ENCODE results near the gene FAM193B.

The FAM193B gene

DNA sequence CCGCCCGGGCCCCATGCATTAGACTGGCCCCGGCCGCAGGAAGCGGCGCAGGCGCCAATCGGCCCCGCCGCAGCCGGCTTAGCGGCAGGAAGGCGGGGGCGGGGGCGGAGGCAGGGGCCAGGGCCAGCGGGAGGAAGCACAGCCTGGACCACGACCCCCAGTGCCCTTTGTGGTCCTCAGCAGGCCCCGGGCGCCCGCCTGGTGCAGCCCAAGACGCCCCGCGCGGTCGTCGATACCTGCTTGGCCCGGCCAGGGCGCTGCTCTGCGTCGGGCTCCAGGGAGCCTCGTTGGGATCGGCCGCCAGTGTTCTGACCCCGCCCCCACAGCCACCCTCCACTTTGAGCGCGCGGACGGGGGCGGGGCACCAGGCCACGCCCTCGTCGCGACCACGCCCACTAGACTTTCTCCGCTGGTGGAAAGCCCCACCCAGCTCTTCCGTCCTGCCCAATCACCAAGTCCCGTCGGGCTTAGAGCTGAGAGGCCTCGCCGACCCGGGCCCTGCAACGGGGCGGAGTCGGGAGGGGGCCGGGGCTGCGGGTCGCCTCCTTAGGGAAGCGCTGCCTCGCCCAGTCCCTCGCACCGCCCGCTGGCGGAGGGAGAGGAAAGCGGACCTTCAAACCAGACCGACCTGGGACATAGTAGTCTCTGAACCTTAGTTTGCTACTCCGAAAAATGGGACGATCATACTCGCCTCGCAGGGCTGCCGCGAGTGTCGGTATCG is 56.9 kb downstream of the FAM193B start, which contains the start of gene PDLIM7:
TSS of gene PDLIM7 (minus strand) at position 313 of the 721 bp plus-strand sequence. CDS start 1,092 bp downstream, outside the sequence.
- Histone ChIP-seq H3K4me1 (ENCODE audit: insufficient read depth, low read length) (peaks cover 25% of the 10 kb centered on the region), H3K9me3 (ENCODE audit: insufficient read depth, low read depth, low read length) (no peaks in the 10 kb centered on the region), H3K36me3 (ENCODE audit: insufficient read depth, low read length) (peaks cover 29% of the 10 kb centered on the region), H3K9ac (ENCODE audit: low read depth, low read length) (peak within 1 kb of the TSS; percentile 99), H3K4me3 (ENCODE audit: low read length) (peak within 1 kb of the TSS; percentile 79), H3K27me3 (ENCODE audit: insufficient read depth, low read length) (peaks cover 20% of the 10 kb centered on the region), H3K27ac (ENCODE audit: low read depth, low read length) (peak within 1 kb of the TSS; percentile 100)
- under 1% methylated on average over 73 of the region's 73 CpGs for WGBS

DNA sequence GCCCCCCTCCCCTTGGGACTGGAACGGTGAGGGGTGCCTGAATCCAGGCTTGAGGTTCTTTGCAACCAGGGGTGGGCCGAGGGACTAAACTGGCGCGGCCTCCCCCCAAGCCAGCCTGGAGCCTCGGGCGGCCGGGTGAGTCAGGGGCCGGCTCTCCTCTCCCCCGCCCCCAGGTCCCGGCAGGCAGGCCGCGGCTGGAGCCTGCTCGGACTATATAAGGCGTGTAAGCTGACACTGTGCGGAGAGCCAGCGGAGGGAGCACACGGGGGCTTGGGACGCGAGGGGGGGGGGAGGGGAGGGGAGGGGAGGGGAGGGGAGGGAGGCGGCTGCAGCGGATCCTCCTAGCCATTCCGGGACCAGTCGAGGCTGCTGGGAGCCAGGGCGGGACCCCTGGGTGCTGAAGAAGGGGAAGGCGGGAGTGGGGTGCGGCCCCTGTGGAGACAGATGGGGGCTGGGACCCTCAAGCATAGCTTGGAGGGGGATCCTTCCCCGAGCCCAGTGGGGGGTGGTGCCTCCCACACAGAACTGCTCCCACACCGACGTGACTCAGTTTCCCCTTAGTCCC is 57.6 kb downstream of the FAM193B start:
- Histone ChIP-seq H3K4me3 (ENCODE audit: low read length) (peak overlapping the region; percentile 79), H3K27ac (ENCODE audit: low read depth, low read length) (peak overlapping the region; percentile 100), H3K4me1 (ENCODE audit: insufficient read depth, low read length) (peaks cover 25% of the 10 kb centered on the region), H3K27me3 (ENCODE audit: insufficient read depth, low read length) (peaks cover 20% of the 10 kb centered on the region), H3K36me3 (ENCODE audit: insufficient read depth, low read length) (peaks cover 32% of the 10 kb centered on the region), H3K9me3 (ENCODE audit: insufficient read depth, low read depth, low read length) (no peaks in the 10 kb centered on the region), H3K9ac (ENCODE audit: low read depth, low read length) (peak overlapping the region; percentile 99)
- under 1% methylated on average over 25 of the region's 29 CpGs for WGBS

DNA sequence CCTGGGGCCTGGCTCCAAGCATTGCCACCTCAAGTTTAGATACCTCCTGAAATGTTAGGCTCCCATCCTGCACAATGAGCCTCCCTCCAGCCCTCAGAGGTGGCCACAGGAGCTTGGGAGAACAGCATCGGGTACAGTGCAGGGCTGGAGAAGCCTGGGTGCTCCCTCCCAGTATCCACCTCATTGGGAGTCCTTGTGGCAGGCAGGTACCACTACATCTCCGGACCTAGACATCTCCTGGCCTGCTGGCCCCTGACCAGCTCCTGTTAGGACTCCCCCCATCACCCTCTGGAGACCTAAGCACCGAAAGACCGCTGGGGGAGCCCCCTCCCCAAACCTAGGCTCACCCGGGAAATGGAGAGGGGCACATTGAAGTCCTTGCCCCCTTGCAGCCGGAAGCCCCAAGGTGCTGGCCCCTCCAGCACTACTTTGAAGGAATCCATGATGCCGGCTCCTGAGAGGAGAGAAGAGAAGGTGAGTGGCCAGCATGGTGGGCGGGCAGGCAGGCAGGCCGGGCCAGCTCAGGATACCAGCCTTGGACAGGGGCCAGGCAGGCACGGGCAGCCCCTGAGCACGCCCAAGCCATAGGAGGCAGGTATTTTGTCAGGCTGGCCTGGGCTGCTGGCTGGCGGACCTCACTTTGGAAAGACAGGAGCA is 58.2 kb downstream of the FAM193B start:
- Histone ChIP-seq H3K27me3 (ENCODE audit: insufficient read depth, low read length) (peaks cover 20% of the 10 kb centered on the region), H3K27ac (ENCODE audit: low read depth, low read length) (peak overlapping the region; percentile 100), H3K9me3 (ENCODE audit: insufficient read depth, low read depth, low read length) (no peaks in the 10 kb centered on the region), H3K36me3 (ENCODE audit: insufficient read depth, low read length) (peaks cover 32% of the 10 kb centered on the region), H3K4me1 (ENCODE audit: insufficient read depth, low read length) (peaks cover 26% of the 10 kb centered on the region), H3K9ac (ENCODE audit: low read depth, low read length) (peak overlapping the region; percentile 99), H3K4me3 (ENCODE audit: low read length) (peak overlapping the region; percentile 79)
- WGBS, result 11% methylated on average over 12 of the region's 12 CpGs

GRCh38 chr5:177495243-177496060 is 58.9 kb downstream of the FAM193B start:
- Histone ChIP-seq H3K36me3 (ENCODE audit: insufficient read depth, low read length) (peaks cover 40% of the 10 kb centered on the region), H3K27me3 (ENCODE audit: insufficient read depth, low read length) (peaks cover 20% of the 10 kb centered on the region), H3K27ac (ENCODE audit: low read depth, low read length) (peak overlapping the region; percentile 100), H3K9me3 (ENCODE audit: insufficient read depth, low read depth, low read length) (no peaks in the 10 kb centered on the region), H3K9ac (ENCODE audit: low read depth, low read length) (peak overlapping the region; percentile 99), H3K4me3 (ENCODE audit: low read length) (peak overlapping the region; percentile 79), H3K4me1 (ENCODE audit: insufficient read depth, low read length) (peaks cover 30% of the 10 kb centered on the region)
- 52% methylated on average over 14 of the region's 14 CpGs for WGBS

DNA sequence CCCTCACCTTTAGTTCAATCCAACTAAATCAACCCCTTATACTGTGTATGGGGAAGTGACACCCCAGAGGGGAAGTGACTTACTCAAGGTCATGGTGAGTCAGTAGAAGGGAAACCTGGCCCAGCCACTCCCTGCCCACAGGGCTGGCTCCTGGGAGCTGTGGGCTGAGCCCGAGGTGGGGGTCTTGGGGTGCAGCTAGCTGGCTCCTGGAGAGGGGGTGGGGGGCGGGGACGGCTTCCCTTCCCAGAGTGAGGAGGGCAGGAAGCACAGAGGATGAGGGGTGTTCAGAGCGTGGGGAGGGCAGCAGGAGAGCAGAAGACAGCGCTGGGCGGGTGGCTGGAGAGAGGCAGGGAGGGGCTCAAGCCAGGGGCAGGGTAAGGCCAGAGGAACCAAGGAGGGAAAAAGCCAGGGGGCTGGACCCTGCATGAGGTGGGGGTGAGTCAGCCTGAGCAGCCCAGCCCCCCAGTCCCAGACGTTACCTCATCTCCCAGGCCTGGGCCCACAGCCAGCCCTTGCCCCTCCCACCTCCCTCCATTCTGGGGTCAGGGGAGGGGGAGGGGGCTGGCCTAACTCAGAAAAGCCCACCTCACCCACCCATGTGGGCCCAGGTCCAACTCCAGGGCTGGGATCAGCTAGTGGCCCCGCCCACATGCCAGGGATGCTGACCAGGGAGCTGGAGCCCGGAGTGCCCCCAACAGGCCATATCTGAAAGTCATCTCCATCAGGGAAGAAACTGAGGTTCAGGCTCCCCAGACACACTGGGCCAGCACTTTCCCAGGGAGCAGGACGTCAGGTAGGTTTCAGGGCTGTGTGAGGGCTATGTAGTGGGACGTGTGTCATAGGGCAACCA is 59.8 kb downstream of the FAM193B start:
- Histone ChIP-seq H3K9me3 (ENCODE audit: insufficient read depth, low read depth, low read length) (no peaks in the 10 kb centered on the region), H3K9ac (ENCODE audit: low read depth, low read length) (peak overlapping the region; percentile 99), H3K27me3 (ENCODE audit: insufficient read depth, low read length) (peaks cover 17% of the 10 kb centered on the region), H3K4me3 (ENCODE audit: low read length) (peak overlapping the region; percentile 79; the same call in 1 of the 2 replicates), H3K4me1 (ENCODE audit: insufficient read depth, low read length) (peaks cover 30% of the 10 kb centered on the region), H3K36me3 (ENCODE audit: insufficient read depth, low read length) (peaks cover 49% of the 10 kb centered on the region), H3K27ac (ENCODE audit: low read depth, low read length) (peak overlapping the region; percentile 100)
- WGBS, result 63% methylated on average over 11 of the region's 11 CpGs

DNA sequence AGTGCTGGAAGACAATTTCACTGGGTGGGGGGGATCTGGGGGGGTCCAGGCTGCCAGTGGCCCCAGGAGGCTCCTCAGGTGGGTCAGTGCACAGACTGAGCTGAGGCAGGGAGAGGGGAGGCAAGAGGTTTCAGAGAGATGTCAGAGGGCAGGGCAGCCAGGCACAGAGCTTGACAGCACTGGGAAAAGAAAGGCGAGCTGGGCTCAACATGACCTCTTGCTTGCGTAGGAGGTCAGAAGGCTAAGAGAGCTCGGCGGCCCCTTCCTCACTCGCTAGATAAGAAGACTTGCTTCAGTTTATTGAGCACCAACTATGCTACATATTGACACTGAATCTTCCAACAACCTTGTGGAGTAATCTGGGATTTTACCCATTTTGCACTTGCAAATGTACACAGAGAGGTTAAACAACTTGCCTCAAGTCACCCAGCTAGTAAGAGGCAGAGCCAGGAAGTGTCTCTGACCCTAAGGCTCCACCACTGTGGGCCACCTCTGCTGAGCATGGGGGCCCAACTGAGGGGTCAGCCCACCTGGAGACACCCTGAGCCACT is 60.5 kb downstream of the FAM193B start:
- H3K9me3 ChIP-seq (ENCODE audit: insufficient read depth, low read depth, low read length), result no peaks in the 10 kb centered on the region
- peaks cover 56% of the 10 kb centered on the region for H3K36me3 ChIP-seq (ENCODE audit: insufficient read depth, low read length)
- H3K4me1 ChIP-seq (ENCODE audit: insufficient read depth, low read length), result peaks cover 29% of the 10 kb centered on the region
- H3K27me3 ChIP-seq (ENCODE audit: insufficient read depth, low read length), result peaks cover 10% of the 10 kb centered on the region
- peak overlapping the region; percentile 43; the same call in 1 of the 2 replicates for H3K9ac ChIP-seq (ENCODE audit: low read depth, low read length)
- H3K27ac ChIP-seq (ENCODE audit: low read depth, low read length), result peak overlapping the region; percentile 100
- H3K4me3 ChIP-seq (ENCODE audit: low read length), result no peak overlapping the region
- 91% methylated on average over 5 of the region's 5 CpGs for WGBS

DNA sequence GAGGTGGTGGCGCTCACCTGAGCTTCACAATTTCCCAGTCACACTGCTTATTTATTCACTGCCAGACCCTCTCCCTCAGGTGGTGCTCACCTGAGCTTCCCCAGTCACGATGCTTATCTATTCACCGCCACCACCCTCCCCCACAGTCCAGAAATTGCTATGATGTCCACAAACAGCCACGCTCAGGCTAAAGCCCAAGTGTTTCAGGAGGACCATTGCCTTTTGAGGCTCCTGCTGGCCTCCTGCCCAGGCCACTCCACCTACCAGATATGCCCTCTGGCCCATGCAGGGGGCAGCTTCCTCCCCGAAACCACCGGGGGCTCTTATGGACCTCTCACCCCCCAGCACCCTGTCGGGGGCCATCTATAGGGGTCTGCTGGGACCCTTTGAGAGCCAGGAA is 61.5 kb downstream of the FAM193B start:
- H3K4me1 ChIP-seq (ENCODE audit: insufficient read depth, low read length), result peaks cover 22% of the 10 kb centered on the region
- H3K36me3 ChIP-seq (ENCODE audit: insufficient read depth, low read length), result peaks cover 65% of the 10 kb centered on the region
- peak overlapping the region; percentile 34; the same call in 1 of the 2 replicates for H3K27ac ChIP-seq (ENCODE audit: low read depth, low read length)
- H3K4me3 ChIP-seq (ENCODE audit: low read length), result no peak overlapping the region
- WGBS, result 94% methylated on average over 7 of the region's 7 CpGs
- no peaks in the 10 kb centered on the region; the same call in 1 of the 2 replicates for H3K27me3 ChIP-seq (ENCODE audit: insufficient read depth, low read length)
- H3K9me3 ChIP-seq (ENCODE audit: insufficient read depth, low read depth, low read length), result no peaks in the 10 kb centered on the region
- no peak overlapping the region for H3K9ac ChIP-seq (ENCODE audit: low read depth, low read length)

GRCh38 chr5:177491983-177492746 is 62.2 kb downstream of the FAM193B start:
- Histone ChIP-seq H3K4me3 (ENCODE audit: low read length) (no peak overlapping the region), H3K27ac (ENCODE audit: low read depth, low read length) (peak overlapping the region; percentile 23; the same call in 1 of the 2 replicates), H3K9me3 (ENCODE audit: insufficient read depth, low read depth, low read length) (no peaks in the 10 kb centered on the region), H3K9ac (ENCODE audit: low read depth, low read length) (no peak overlapping the region), H3K27me3 (ENCODE audit: insufficient read depth, low read length) (no peaks in the 10 kb centered on the region), H3K4me1 (ENCODE audit: insufficient read depth, low read length) (peaks cover 22% of the 10 kb centered on the region), H3K36me3 (ENCODE audit: insufficient read depth, low read length) (peaks cover 71% of the 10 kb centered on the region)
- WGBS, result 94% methylated on average over 53 of the region's 54 CpGs

DNA sequence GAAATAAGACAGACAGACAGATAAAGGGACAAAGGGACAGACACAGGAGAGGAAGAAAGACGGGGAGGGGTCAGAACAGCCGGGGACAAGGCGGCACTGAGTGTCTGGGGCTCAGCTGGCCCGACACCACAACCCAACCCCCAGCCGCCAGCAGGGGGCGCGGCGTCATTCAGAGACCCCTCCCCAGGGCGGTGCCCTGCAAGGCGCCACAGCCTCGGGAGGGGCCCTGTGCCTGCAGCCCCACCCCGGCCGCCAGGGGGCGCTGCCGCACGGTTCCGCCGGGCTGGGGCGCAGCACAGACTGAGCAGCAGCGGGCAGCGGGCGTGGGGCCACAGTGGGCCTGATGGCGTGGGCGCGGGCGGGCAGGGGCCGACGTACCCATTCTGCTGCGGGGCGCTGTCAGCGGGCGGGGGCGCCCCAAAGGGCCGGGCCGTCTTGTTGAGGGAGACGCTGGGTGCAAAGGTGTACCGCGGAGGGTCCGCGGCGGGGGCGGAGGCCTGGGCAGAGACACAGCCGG is 62.9 kb downstream of the FAM193B start:
- H3K27ac ChIP-seq (ENCODE audit: low read depth, low read length), result peak overlapping the region; percentile 67
- peaks cover 22% of the 10 kb centered on the region for H3K4me1 ChIP-seq (ENCODE audit: insufficient read depth, low read length)
- WGBS, result 52% methylated on average over 42 of the region's 43 CpGs
- H3K4me3 ChIP-seq (ENCODE audit: low read length), result no peak overlapping the region
- H3K9me3 ChIP-seq (ENCODE audit: insufficient read depth, low read depth, low read length), result no peaks in the 10 kb centered on the region
- H3K36me3 ChIP-seq (ENCODE audit: insufficient read depth, low read length), result peaks cover 76% of the 10 kb centered on the region
- H3K9ac ChIP-seq (ENCODE audit: low read depth, low read length), result no peak overlapping the region
- no peaks in the 10 kb centered on the region for H3K27me3 ChIP-seq (ENCODE audit: insufficient read depth, low read length)
